Kidney epithelial cell (primary cell): ENCODE data around the gene TNS4. TPM values are rescaled to one million over a fixed set of nuclear protein-coding genes. Genes with fewer than 3 reads are reported as not detected.

Experiments used
- DNase-seq: peaks from one replicate; pipeline ENCODE4 v3.0.0-alpha.2; 2010; ENCODE audit warnings: low read depth
- H3K27me3 ChIP-seq: 2 replicates; pipeline ENCODE4 v1.6.0; 2011; ENCODE audit warnings: low read length; ENCODE audit not compliant: control insufficient read depth, insufficient read depth
- H3K36me3 ChIP-seq: 2 replicates; pipeline ENCODE4 v1.5.1; 2011; ENCODE audit warnings: low read length; ENCODE audit not compliant: control insufficient read depth, insufficient read depth
- H3K4me3 ChIP-seq: 2 replicates; pipeline ENCODE4 v1.5.1; 2011; ENCODE audit warnings: low read depth, mild to moderate bottlenecking, control low read depth, low read length
- CTCF ChIP-seq: IDR thresholded peaks from 2 replicates; pipeline ENCODE4 v1.5.1; 2011; ENCODE audit warnings: mild to moderate bottlenecking, moderate library complexity, low read length, control low read depth, inconsistent platforms; ENCODE audit not compliant: insufficient read depth, poor library complexity, severe bottlenecking
- total RNA-seq: library from RNA; depleted of rRNA; stranded (reverse); fragments of >200 nt; gene quantifications from 2 replicates; pipeline ENCODE4 v1.2.3, GENCODE V29; 2015

TNS4 gene
- total RNA-seq, 1 donor from 2014 or later, result not detected

GRCh38 chr17:40463122-40463550 lies 38.3 kb downstream of the TNS4 start:
- Histone ChIP-seq H3K4me3 (no peak overlapping the region), H3K27me3 (no peaks in the 10 kb centered on the region), H3K36me3 (no peaks in the 10 kb centered on the region)
- DNase-seq, result no peak
- TF ChIP-seq CTCF, result no peak

GRCh38 chr17:40462343-40463121 lies 38.9 kb downstream of the TNS4 start:
- DNase-seq, result no peak

GRCh38 chr17:40461732-40462342 lies 39.6 kb downstream of the TNS4 start:
- no peaks in the 10 kb centered on the region for H3K27me3 ChIP-seq
- no peak for TF ChIP-seq CTCF
- no peak overlapping the region for H3K4me3 ChIP-seq
- H3K36me3 ChIP-seq, result peaks cover 2% of the 10 kb centered on the region
- DNase-seq, result no peak

More at GRCh38 chr17:40462343-40463121, 38.9 kb downstream of the TNS4 start:
- H3K27me3 ChIP-seq, result no peaks in the 10 kb centered on the region
- no peak for TF ChIP-seq CTCF
- no peaks in the 10 kb centered on the region for H3K36me3 ChIP-seq
- no peak overlapping the region for H3K4me3 ChIP-seq

GRCh38 chr17:40460968-40461731 lies 40.3 kb downstream of the TNS4 start:
- peaks cover 2% of the 10 kb centered on the region for H3K36me3 ChIP-seq

GRCh38 chr17:40460604-40460967 lies 40.8 kb downstream of the TNS4 start:
- no peak for TF ChIP-seq CTCF
- Histone ChIP-seq H3K36me3 (peaks cover 2% of the 10 kb centered on the region), H3K4me3 (no peak overlapping the region), H3K27me3 (no peaks in the 10 kb centered on the region)
- no peak for DNase-seq

More at GRCh38 chr17:40460968-40461731, 40.3 kb downstream of the TNS4 start:
- TF ChIP-seq CTCF, result no peak
- DNase-seq, result no peak
- Histone ChIP-seq H3K4me3 (no peak overlapping the region), H3K27me3 (no peaks in the 10 kb centered on the region)
